NCI-H226 (cell line): ENCODE results near the gene SIGLEC12.
"Not testable (repeated sequence)": the region's sequence is repeated elsewhere in the genome, so short reads cannot be mapped to it uniquely, and the experiment has no call there.

Experiments used
- DNase-seq: peaks from one replicate; pipeline ENCODE4 v3.0.0-alpha.2; 2015

SIGLEC12 gene

GRCh38 chr19:51457351-51458013, 44.1 kb downstream of the SIGLEC12 start:
- DNase-seq, result no peak

DNA sequence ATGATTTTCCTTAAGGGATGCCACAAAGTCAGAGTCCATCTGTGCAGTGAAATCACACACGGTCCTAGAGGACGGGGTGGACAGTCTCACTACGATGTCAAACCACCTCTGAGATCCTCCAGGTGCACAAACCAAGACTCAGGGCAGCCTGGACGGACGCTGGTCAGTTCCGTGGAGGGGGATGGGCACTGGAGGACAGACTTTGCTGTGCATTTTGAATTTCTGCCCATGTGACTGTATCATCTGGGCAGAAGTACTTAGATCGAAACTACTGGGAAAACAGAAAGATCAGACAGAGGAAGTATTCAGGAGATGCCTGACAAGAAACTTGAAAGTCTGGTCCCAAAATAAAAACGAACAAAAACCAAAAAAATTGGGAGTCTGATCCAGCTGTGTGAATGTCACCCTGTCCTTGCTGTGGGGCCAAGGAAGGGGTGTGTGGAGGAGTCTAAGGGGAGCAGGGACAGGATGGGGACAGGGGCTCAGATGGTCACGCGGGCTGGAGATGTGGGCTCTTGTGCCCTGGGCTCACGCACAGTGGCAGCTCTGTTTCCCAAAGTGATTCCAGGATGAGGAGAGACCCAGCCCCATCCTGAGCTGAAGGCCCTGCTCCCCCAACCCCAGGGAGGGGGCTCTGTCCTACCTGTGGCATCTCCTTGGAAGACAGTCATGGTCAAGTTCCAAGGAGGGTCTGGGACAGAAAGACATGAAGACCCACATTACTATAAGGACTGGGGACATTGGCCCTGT, 44.9 kb downstream of the SIGLEC12 start:
- DNase-seq, result no peak

DNA sequence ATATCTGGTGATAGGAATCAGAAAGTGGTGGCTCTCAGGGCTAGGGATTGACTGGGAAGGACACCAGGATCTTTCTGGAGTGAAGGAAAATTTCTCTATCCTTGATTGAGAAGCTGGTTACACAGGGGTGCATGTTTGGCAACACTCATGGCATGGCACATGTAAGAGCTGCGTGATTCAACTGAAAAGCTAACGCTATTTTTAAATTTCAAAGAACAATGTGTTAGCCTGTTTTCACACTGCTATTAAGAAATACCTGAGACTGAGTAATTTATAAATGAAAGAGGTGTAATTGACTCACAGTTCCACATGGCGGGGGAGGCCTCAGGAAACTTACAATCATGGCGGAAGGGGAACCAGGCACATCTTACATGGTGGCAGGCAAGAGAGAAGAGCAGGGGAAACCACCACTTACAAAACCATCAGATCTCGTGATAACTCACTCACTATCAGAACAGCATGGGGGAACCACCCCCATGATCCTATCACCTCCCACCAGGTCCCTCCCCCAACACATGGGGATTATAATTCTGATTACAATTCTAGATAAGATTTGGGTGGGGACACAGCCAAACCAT, 50.8 kb downstream of the SIGLEC12 start:
- no peak for DNase-seq

DNA sequence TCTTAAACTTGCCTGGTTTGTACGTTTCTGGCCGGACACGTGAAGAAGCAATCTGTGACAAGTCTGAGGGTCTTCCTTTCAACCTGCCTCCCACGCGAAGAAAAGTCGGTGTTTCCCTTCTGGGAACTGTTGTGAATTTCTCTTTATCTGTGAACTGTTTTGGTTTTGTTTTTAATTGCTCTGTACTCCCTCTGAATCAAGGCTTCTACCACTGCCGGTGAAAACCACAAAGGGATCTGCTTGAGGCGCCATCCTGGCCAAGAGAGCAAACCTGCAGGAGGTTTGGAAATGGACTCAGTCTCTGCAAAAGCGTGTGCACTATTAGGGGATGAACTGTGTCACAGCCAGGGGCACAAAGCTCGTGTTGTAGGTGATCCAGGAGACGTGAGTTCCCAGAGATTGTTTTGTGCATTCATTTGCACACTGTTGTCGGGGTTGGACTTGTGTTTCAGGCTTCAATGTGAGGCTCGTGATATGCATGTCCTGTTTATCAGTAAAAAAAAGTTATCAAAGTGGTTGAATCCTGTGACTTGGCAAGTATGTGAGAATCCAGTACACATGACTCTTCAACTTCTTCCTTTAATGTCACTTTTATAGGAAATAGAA, 53.1 kb downstream of the SIGLEC12 start:
- DNase-seq, result no peak

DNA sequence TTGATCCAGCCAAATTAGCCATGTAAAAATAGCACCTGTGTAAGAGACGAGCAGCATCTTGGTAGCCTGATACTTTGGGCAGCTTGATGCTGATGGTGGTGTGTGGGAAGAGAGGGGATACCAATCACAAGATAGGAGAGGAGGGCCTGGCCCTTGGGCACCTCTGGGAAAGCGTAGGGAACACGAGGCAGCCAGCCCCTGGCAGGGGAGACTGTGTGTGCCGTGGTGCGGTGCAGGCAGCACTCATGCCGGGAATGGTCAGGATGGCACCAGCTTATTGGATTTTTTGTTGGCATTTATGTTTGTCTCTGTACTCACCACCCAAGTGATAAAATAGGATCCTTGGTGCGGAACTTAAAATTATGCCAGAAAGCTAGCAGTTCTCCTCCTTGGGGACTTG, 53.6 kb downstream of the SIGLEC12 start:
- DNase-seq, result no peak

DNA sequence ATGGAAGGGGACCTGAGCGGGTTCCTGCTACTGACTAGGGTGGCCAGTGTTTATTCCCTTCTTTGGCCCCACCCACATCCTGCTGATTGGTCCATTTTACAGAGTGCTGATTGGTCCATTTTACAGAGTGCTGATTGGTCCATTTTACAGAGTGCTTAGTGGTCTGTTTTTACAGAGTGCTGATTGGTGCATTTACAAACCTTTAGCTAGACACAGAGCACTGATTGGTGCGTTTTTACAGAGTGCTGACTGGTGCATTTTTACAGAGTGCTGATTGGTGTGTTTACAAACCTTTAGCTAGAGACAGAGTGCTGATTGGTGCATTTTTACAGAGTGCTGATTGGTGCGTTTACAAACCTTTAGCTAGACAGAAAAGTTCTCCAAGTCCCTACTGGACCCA, 54.1 kb downstream of the SIGLEC12 start:
- DNase-seq, result not testable (repeated sequence)

DNA sequence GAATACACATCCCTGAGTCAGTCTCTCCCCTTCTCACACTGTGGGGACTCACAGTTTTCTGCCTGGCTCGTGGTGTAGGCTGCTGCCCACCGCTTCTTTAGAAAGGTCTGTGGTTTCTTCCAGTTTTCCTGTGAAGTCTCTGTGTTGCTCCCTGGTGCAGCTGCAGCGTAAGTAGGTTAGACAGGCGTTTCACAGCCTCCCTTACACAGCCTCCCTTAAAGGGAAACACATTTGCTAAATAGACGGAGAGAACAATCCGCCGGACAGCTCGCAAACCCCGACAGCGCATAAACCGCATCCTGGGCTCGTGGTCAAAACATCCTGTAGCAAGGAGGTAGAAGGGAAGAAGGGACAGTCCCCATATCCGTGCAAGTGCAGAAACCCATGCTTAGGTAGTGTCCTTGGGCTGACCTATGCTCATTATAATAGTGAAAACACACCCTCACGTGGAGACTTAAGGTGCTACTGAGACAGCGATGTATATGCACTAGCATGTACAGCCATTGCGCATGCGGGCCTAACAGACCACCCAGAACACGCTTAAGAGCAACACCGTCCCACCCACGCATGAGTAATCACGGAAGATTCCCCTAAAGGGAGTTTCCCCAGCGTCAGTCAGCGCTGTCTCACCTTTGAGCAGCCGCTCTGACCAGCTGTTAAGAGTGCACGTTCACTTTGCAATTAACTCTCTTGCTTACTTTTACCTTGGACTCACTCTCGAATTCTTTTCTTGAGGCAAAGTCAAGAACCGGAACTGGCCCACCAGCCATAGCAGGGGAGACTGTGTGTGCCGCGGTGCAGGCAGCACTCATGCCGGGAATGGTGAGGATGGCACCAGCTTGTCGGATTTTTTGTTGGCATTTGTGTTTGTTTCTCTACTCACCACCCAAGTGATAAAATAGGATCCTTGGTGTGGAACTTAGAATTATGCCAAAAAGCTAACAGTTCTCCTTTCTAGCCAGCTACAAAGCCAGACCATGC, 59.9 kb downstream of the SIGLEC12 start:
- peak; percentile 47 for DNase-seq
